PC-9 (cell line): ENCODE results near the gene SEPHS2. TPM values are rescaled to one million over a fixed set of nuclear protein-coding genes. Genes with fewer than 3 reads are reported as not detected.
"Not testable (repeated sequence)": the region's sequence is repeated elsewhere in the genome, so short reads cannot be mapped to it uniquely, and the experiment has no call there.

ENCODE experiments used
- BruUV-seq: library from RNA; stranded (reverse); fragments of 400-500 nt; replicated peaks from 2 replicates; lab custom pipeline; 2021; lab: Mats Ljungman, UMichigan
- CTCF ChIA-PET: fragments of 300-600 bp; sonication (Branson Sonifier 250); formaldehyde crosslinking; loops from one replicate; lab custom pipeline; 2022; ENCODE audit warnings: antibody characterized with exemption; lab: Charles Lee
- POLR2A ChIA-PET: fragments of 300-600 bp; sonication (Branson Sonifier 250); formaldehyde crosslinking; loops from one replicate; lab custom pipeline; 2022; ENCODE audit warnings: antibody characterized with exemption; ENCODE audit not compliant: unreplicated experiment; lab: Charles Lee
- DNase-seq, 2 experiments: peaks; one replicate each; pipeline versions ENCODE4 v3.0.0 to v3.0.0-alpha.2; 2015 to 2022; ENCODE audit warnings: mixed read lengths in 1 of 2
- H2AFZ ChIP-seq: fragments of 200-600 bp; sonication (generic); 2 replicates; pipeline ENCODE4 v1.8.1; 2017; ENCODE audit warnings: antibody characterized with exemption
- H3F3A ChIP-seq: fragments of 200-600 bp; sonication (generic); 2 replicates; pipeline ENCODE4 v1.8.1; 2017; ENCODE audit warnings: antibody characterized with exemption, mild to moderate bottlenecking, low read depth; ENCODE audit not compliant: insufficient read depth
- H3K27ac ChIP-seq: fragments of 200-600 bp; sonication (generic); 2 replicates; pipeline ENCODE4 v1.6.1; 2016; ENCODE audit warnings: mixed run types
- H3K27me3 ChIP-seq: fragments of 200-600 bp; sonication (generic); 2 replicates; pipeline ENCODE4 v1.6.1; 2016; ENCODE audit warnings: low read depth, mixed run types; ENCODE audit not compliant: insufficient read depth
- H3K36me3 ChIP-seq: fragments of 200-600 bp; sonication (generic); 2 replicates; pipeline ENCODE4 v1.6.1; 2016; ENCODE audit warnings: low read depth, mixed run types
- H3K4me1 ChIP-seq: fragments of 200-600 bp; sonication (generic); replicated peaks from 2 replicates; pipeline ENCODE4 v1.6.1; 2016; ENCODE audit warnings: mixed run types; ENCODE audit not compliant: insufficient read depth
- H3K4me2 ChIP-seq: fragments of 200-600 bp; sonication (generic); 2 replicates; pipeline ENCODE4 v1.6.1; 2017; ENCODE audit warnings: mixed run types
- H3K4me3 ChIP-seq: fragments of 200-600 bp; sonication (generic); 2 replicates; pipeline ENCODE4 v1.6.1; 2016; ENCODE audit warnings: mixed run types
- H3K79me2 ChIP-seq: fragments of 200-600 bp; sonication (generic); 2 replicates; pipeline ENCODE4 v1.6.1; 2017; ENCODE audit warnings: low read depth, mixed run types
- H3K9me2 ChIP-seq: fragments of 200-600 bp; sonication (generic); 2 replicates; pipeline ENCODE4 v1.8.1; 2017; ENCODE audit warnings: mild to moderate bottlenecking; ENCODE audit not compliant: insufficient read depth
- H3K9me3 ChIP-seq: fragments of 200-600 bp; sonication (generic); 2 replicates; pipeline ENCODE4 v1.8.1; 2016; ENCODE audit warnings: low read depth; ENCODE audit not compliant: insufficient read depth
- H4K20me1 ChIP-seq: fragments of 200-600 bp; sonication (generic); 2 replicates; pipeline ENCODE4 v1.8.1; 2017; ENCODE audit not compliant: insufficient read depth
- CTCF ChIP-seq: fragments of 200-600 bp; sonication (generic); conservative IDR thresholded peaks from 2 replicates; pipeline ENCODE4 v1.6.1; 2017; ENCODE audit warnings: mixed run types, antibody characterized with exemption, mild to moderate bottlenecking, moderate library complexity
- EZH2 ChIP-seq: fragments of 200-600 bp; sonication (generic); IDR thresholded peaks from 2 replicates; pipeline ENCODE4 v1.8.0; 2017; ENCODE audit warnings: antibody characterized with exemption, low read depth
- intact Hi-C: fragments of 100-400 bp; cut with micrococcal nuclease; formaldehyde crosslinking; loops from one replicate; pipeline ENCODE4 v1.10.0; 2022; ENCODE audit not compliant: unreplicated experiment
- total RNA-seq: library from RNA; stranded (reverse); gene quantifications from 2 replicates; pipeline ENCODE4 v1.2.3, GENCODE V29; 2021

SEPHS2 gene
- total RNA-seq, 1 experiment from 2014 or later, result 67.2 TPM

- Histone ChIP-seq H3K4me1 (no peaks in the 10 kb centered on the region; the same call in 1 of the 2 replicates), H3K4me3 (no peak overlapping the region), H3K9me2 (no peaks in the 10 kb centered on the region), H3K4me2 (no peak overlapping the region), H3K36me3 (no peaks in the 10 kb centered on the region), H3F3A (0 out of 2 replicates have a peak, but pooled peaks cover 4% of the 10 kb centered on the region), H3K27ac (no peak overlapping the region), H3K79me2 (no peaks in the 10 kb centered on the region), H2AFZ (no peak overlapping the region), H4K20me1 (no peaks in the 10 kb centered on the region), H3K9me3 (no peaks in the 10 kb centered on the region), H3K27me3 (peaks cover 12% of the 10 kb centered on the region; the same call in 1 of the 2 replicates)
- ChIA-PET CTCF (interaction anchor here (0.6 to 0.8 kb wide), 3 partner anchors 9 to 375 kb away, joined by 3 to 8 read pairs (median 5); no protein-coding TSS in a partner anchor), POLR2A (no interaction called here)
- TF ChIP-seq CTCF, result no peak
- TF ChIP-seq EZH2, result no peak
- no TSS peak for BruUV-seq
- no peak for DNase-seq
- intact Hi-C loops, result no loop called here
Measured at GRCh38 chr16:30470170-30470512, 24.5 kb upstream of the SEPHS2 start.

DNA sequence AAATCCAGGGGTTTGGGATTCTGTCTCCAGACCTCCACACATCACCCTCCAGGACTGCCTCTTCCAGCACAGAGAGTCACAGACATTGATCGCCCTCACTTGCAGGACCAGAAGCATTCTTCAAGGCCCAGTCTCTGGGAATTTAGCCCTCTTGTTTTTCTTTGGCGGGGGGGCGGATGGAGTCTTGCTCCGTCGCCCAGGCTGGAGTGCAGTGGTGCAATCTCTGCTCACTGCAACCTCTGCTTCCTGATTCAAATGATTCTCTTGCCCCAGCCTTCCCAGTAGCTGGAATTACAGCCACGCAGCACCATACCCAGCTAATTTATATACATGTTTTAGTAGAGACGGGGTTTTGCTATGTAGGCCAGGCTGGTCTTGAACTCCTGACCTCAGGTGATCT is 18.4 kb upstream of the SEPHS2 start:
- H3K4me2 ChIP-seq, result no peak overlapping the region
- intact Hi-C loops, result no loop called here
- ChIA-PET POLR2A (no interaction called here), CTCF (no interaction called here)
- H4K20me1 ChIP-seq, result no peaks in the 10 kb centered on the region
- H3K9me3 ChIP-seq, result no peaks in the 10 kb centered on the region
- H3F3A ChIP-seq, result 0 out of 2 replicates have a peak, but pooled peaks cover under 1% of the 10 kb centered on the region
- H3K9me2 ChIP-seq, result no peaks in the 10 kb centered on the region
- H3K27ac ChIP-seq, result no peak overlapping the region
- H3K36me3 ChIP-seq, result no peaks in the 10 kb centered on the region
- no peak for TF ChIP-seq CTCF
- TF ChIP-seq EZH2, result no peak
- H2AFZ ChIP-seq, result no peak overlapping the region
- no TSS peak for BruUV-seq
- no peaks in the 10 kb centered on the region for H3K79me2 ChIP-seq
- no peaks in the 10 kb centered on the region; the same call in 1 of the 2 replicates for H3K4me1 ChIP-seq
- no peak for DNase-seq
- H3K27me3 ChIP-seq, result no peaks in the 10 kb centered on the region
- no peak overlapping the region for H3K4me3 ChIP-seq

- DNase-seq, H3K79me2 ChIP-seq, H3K27me3 ChIP-seq, H3K4me1 ChIP-seq, H3K4me2 ChIP-seq, BruUV-seq, H3F3A ChIP-seq, H3K9me3 ChIP-seq, H3K27ac ChIP-seq, H3K9me2 ChIP-seq, H3K36me3 ChIP-seq, CTCF ChIA-PET, H2AFZ ChIP-seq, intact Hi-C loops, H4K20me1 ChIP-seq, H3K4me3 ChIP-seq: not testable (repeated sequence)
- POLR2A ChIA-PET, result interaction anchor here (0.6 to 0.7 kb wide), 2 partner anchors 29 to 1437 kb away, joined by 3 to 14 read pairs; no protein-coding TSS in a partner anchor
Measured at GRCh38 chr16:30461426-30461825, 15.8 kb upstream of the SEPHS2 start.

DNA sequence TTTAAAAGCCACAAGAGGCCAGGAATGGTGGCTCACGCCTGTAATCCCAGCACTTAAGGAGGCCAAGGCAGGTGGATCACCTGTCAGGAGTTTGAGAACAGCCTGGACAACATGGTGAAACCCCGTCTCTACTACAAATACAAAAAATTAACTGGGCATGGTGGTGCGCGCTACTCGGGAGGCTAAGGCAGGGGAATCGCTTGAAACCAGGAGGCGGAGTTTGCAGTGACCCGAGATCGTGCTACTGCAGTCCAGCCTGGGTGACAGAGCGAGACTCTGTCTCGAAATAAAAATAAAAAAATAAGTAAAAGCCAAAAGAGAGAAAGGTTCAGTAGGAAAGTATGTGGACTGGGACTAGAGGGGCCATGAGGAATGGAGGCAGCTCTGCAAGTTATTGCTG is 13.8 kb upstream of the SEPHS2 start:
- no peaks in the 10 kb centered on the region for H3K79me2 ChIP-seq
- H3K9me3 ChIP-seq, result no peaks in the 10 kb centered on the region
- H3F3A ChIP-seq, result no peaks in the 10 kb centered on the region
- H3K4me1 ChIP-seq, result no peaks in the 10 kb centered on the region
- H3K4me2 ChIP-seq, result no peak overlapping the region
- no peaks in the 10 kb centered on the region for H3K27me3 ChIP-seq
- no peaks in the 10 kb centered on the region for H3K9me2 ChIP-seq
- BruUV-seq, result no TSS peak
- H4K20me1 ChIP-seq, result no peaks in the 10 kb centered on the region
- H3K27ac ChIP-seq, result no peak overlapping the region
- no peaks in the 10 kb centered on the region for H3K36me3 ChIP-seq
- H2AFZ ChIP-seq, result no peak overlapping the region
- POLR2A ChIA-PET, result interaction anchor here (0.6 kb wide), 1 partner anchor 112 kb away, joined by 4 read pairs; the partner anchor contains the start of gene ZNF688
- no peak for DNase-seq
- intact Hi-C loops, result no loop called here
- CTCF ChIA-PET, result no interaction called here
- TF ChIP-seq EZH2 (no peak), CTCF (no peak)
- H3K4me3 ChIP-seq, result no peak overlapping the region
